HG03378 (cell line): ENCODE data around the gene PRKCSH.
"Not testable (repeated sequence)": the region's sequence is repeated elsewhere in the genome, so short reads cannot be mapped to it uniquely, and the experiment has no call there.

ENCODE experiments used
- ATAC-seq: cut with Tn5 transposase; IDR thresholded peaks from one replicate; pipeline ENCODE4 v1.9.1; 2021; ENCODE audit warnings: mild to moderate bottlenecking, moderate library complexity; ENCODE audit not compliant: unreplicated experiment

The PRKCSH gene

GRCh38 chr19:11450570-11451326 lies 15.3 kb downstream of the PRKCSH start:
- no peak for ATAC-seq

GRCh38 chr19:11451327-11451870 lies 16.0 kb downstream of the PRKCSH start:
- no peak for ATAC-seq

- ATAC-seq = no peak
Observed at GRCh38 chr19:11451871-11452619, 16.6 kb downstream of the PRKCSH start.

GRCh38 chr19:11452620-11453310 lies 17.3 kb downstream of the PRKCSH start:
- ATAC-seq = no peak

- no peak for ATAC-seq
Observed at GRCh38 chr19:11453468-11454341, 18.3 kb downstream of the PRKCSH start.

- not testable (repeated sequence) for ATAC-seq
Observed at GRCh38 chr19:11455233-11455554, 19.8 kb downstream of the PRKCSH start.

GRCh38 chr19:11456659-11457058 lies 21.2 kb downstream of the PRKCSH start:
- no peak for ATAC-seq

GRCh38 chr19:11457115-11457514 lies 21.7 kb downstream of the PRKCSH start:
- no peak for ATAC-seq

- no peak for ATAC-seq
Observed at GRCh38 chr19:11457831-11458230, 22.4 kb downstream of the PRKCSH start.

GRCh38 chr19:11458236-11458900 lies 22.9 kb downstream of the PRKCSH start:
- ATAC-seq = no peak

GRCh38 chr19:11458912-11459311 lies 23.5 kb downstream of the PRKCSH start:
- not testable (repeated sequence) for ATAC-seq

- no peak for ATAC-seq
Observed at GRCh38 chr19:11460207-11460606, 24.8 kb downstream of the PRKCSH start.

GRCh38 chr19:11461453-11461852 lies 26.0 kb downstream of the PRKCSH start:
- no peak for ATAC-seq

GRCh38 chr19:11463391-11463790 lies 28.0 kb downstream of the PRKCSH start:
- no peak for ATAC-seq

- ATAC-seq = no peak
Observed at GRCh38 chr19:11464333-11465265, 29.2 kb downstream of the PRKCSH start.

- no peak for ATAC-seq
Observed at GRCh38 chr19:11465600-11465999, 30.2 kb downstream of the PRKCSH start.

- not testable (repeated sequence) for ATAC-seq
Observed at GRCh38 chr19:11468266-11468845, 32.9 kb downstream of the PRKCSH start.

- ATAC-seq = no peak
Observed at GRCh38 chr19:11473725-11474124, 38.3 kb downstream of the PRKCSH start.

- not testable (repeated sequence) for ATAC-seq
Observed at GRCh38 chr19:11475343-11475742, 39.9 kb downstream of the PRKCSH start.
